ENCODE measurements around the gene ERMN. TPM values are rescaled to one million over a fixed set of nuclear protein-coding genes. Genes with fewer than 3 reads are reported as not detected.

ERMN gene
- polyA plus RNA-seq, 1 donor (not counting 4 experiments of a cell fraction or from before 2014, with no cell fraction given), result not detected

DNA sequence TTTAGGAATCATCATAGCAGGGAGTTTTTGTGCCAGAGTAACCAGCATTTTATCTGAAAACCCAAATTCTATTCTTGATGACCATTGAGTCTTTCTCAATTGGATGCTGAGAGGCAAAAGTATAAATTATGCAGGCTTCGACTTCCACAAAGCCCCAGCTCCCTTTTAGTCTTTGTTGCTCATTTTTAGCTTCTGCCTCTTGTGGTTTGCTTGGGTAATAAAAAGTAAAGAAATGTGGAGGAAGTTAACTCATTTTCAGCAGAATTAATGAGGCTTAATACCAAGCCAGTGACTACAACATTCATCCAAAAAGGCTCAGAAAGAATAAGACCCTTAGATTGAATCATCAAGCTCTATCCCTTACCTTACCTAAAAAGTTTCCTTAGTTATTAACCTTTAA, 18.6 kb downstream of the ERMN start:
- Histone ChIP-seq H3K4me2 (ENCODE audit: control insufficient read depth, extremely low read depth, insufficient read depth, low read depth, low read length) (no peak overlapping the region), H4K20me1 (ENCODE audit: control insufficient read depth, extremely low read depth, insufficient read depth, low read length) (no peaks in the 10 kb centered on the region), H3K4me1 (ENCODE audit: control insufficient read depth, extremely low read depth, insufficient read depth, low read length) (no peaks in the 10 kb centered on the region), H2AFZ (ENCODE audit: control insufficient read depth, low read length) (no peak overlapping the region), H3K27ac (ENCODE audit: control insufficient read depth, insufficient read depth, low read length) (no peak overlapping the region), H3K9me3 (ENCODE audit: control insufficient read depth, low read depth, low read length) (no peaks in the 10 kb centered on the region), H3K9ac (ENCODE audit: control insufficient read depth, extremely low read depth, insufficient read depth, low read length) (no peak overlapping the region), H3K9me1 (ENCODE audit: control insufficient read depth, extremely low read depth, insufficient read depth, low read length) (no peaks in the 10 kb centered on the region), H3K27me3 (ENCODE audit: control insufficient read depth, extremely low read depth, insufficient read depth, low read length) (no peaks in the 10 kb centered on the region), H3K4me3 (ENCODE audit: control insufficient read depth in 2 of 3, extremely low read depth in 1 of 3, insufficient read depth in 2 of 3, low read depth in 1 of 3, low read length in 3 of 3) (no peak overlapping the region), H3K79me2 (ENCODE audit: control insufficient read depth, insufficient read depth, low read length) (no peaks in the 10 kb centered on the region), H3K36me3 (ENCODE audit: control insufficient read depth in 2 of 2, extremely low read depth in 1 of 2, insufficient read depth in 2 of 2, low read length in 2 of 2) (no peaks in the 10 kb centered on the region)
- dilution Hi-C loops (cut with MboI; ENCODE audit: extremely low pct_ligation_motif_present, low sequenced_read_pairs), result no loop called here
- DNase-seq (ENCODE audit: low read depth, low spot score) (no peak), FAIRE-seq (no peak)
- TF ChIP-seq EZH2 (IDR thresholded peaks at IDR 0.05; ENCODE audit: low read length), result no peak
- TF ChIP-seq, protein P1, sequence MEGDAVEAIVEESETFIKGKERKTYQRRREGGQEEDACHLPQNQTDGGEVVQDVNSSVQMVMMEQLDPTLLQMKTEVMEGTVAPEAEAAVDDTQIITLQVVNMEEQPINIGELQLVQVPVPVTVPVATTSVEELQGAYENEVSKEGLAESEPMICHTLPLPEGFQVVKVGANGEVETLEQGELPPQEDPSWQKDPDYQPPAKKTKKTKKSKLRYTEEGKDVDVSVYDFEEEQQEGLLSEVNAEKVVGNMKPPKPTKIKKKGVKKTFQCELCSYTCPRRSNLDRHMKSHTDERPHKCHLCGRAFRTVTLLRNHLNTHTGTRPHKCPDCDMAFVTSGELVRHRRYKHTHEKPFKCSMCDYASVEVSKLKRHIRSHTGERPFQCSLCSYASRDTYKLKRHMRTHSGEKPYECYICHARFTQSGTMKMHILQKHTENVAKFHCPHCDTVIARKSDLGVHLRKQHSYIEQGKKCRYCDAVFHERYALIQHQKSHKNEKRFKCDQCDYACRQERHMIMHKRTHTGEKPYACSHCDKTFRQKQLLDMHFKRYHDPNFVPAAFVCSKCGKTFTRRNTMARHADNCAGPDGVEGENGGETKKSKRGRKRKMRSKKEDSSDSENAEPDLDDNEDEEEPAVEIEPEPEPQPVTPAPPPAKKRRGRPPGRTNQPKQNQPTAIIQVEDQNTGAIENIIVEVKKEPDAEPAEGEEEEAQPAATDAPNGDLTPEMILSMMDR (optimal IDR thresholded peaks at IDR 0.05 in 1 of 3, IDR thresholded peaks at IDR 0.05 in 1 of 3, conservative IDR thresholded peaks at IDR 0.05 in 1 of 3; ENCODE audit: extremely low read depth in 1 of 3, insufficient read depth in 2 of 3, low read length in 3 of 3), result no peak

DNA sequence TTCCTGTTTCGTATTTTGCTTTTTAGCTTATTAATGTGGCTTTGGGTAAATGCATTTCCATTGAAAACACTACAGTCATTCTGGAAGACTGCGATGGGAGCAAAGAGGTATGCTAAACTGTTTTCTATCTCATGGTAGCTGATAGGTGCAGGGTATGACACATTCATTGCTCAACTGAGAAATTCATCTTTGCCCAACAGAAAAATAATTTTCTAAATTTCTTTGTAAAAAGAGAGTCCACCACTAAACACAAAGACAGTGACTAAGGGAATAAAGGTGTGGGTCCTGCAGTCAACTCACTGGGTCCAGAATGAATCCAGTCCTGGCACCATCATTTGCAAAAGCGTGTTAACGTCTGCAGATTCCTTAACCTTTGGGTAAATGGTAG, 19.9 kb downstream of the ERMN start:
- Histone ChIP-seq H3K9me3 (ENCODE audit: control insufficient read depth, low read depth, low read length) (no peaks in the 10 kb centered on the region), H3K27ac (ENCODE audit: control insufficient read depth, insufficient read depth, low read length) (no peak overlapping the region), H3K36me3 (ENCODE audit: control insufficient read depth in 2 of 2, extremely low read depth in 1 of 2, insufficient read depth in 2 of 2, low read length in 2 of 2) (no peaks in the 10 kb centered on the region), H3K9me1 (ENCODE audit: control insufficient read depth, extremely low read depth, insufficient read depth, low read length) (no peaks in the 10 kb centered on the region), H3K79me2 (ENCODE audit: control insufficient read depth, insufficient read depth, low read length) (no peaks in the 10 kb centered on the region), H3K27me3 (ENCODE audit: control insufficient read depth, extremely low read depth, insufficient read depth, low read length) (no peaks in the 10 kb centered on the region), H3K4me1 (ENCODE audit: control insufficient read depth, extremely low read depth, insufficient read depth, low read length) (no peaks in the 10 kb centered on the region), H2AFZ (ENCODE audit: control insufficient read depth, low read length) (no peak overlapping the region), H3K9ac (ENCODE audit: control insufficient read depth, extremely low read depth, insufficient read depth, low read length) (no peak overlapping the region), H4K20me1 (ENCODE audit: control insufficient read depth, extremely low read depth, insufficient read depth, low read length) (no peaks in the 10 kb centered on the region), H3K4me2 (ENCODE audit: control insufficient read depth, extremely low read depth, insufficient read depth, low read depth, low read length) (no peak overlapping the region), H3K4me3 (ENCODE audit: control insufficient read depth in 2 of 3, extremely low read depth in 1 of 3, insufficient read depth in 2 of 3, low read depth in 1 of 3, low read length in 3 of 3) (no peak overlapping the region)
- DNase-seq (ENCODE audit: low read depth, low spot score), result no peak
- dilution Hi-C loops (cut with MboI; ENCODE audit: extremely low pct_ligation_motif_present, low sequenced_read_pairs), result no loop called here
- no peak for FAIRE-seq
- TF ChIP-seq, protein P1 (optimal IDR thresholded peaks at IDR 0.05 in 1 of 3, IDR thresholded peaks at IDR 0.05 in 1 of 3, conservative IDR thresholded peaks at IDR 0.05 in 1 of 3; ENCODE audit: extremely low read depth in 1 of 3, insufficient read depth in 2 of 3, low read length in 3 of 3), result no peak
- no peak for TF ChIP-seq EZH2 (IDR thresholded peaks at IDR 0.05; ENCODE audit: low read length)

Measured in keratinocyte (primary cell).